IMR-90 (cell line): Measurements from ENCODE around the gene SLC25A22. TPM values are rescaled to one million over a fixed set of nuclear protein-coding genes. Genes with fewer than 3 reads are reported as not detected.

Experiments used
- ATAC-seq: fragments of 200-7000 bp; cut with Tn5 transposase; 2 replicates; pipeline ENCODE4 v1.9.1; 2020; ENCODE audit warnings: low read depth, mild to moderate bottlenecking, moderate library complexity
- BruUV-seq: library from RNA; stranded (reverse); fragments of 400-500 nt; replicated peaks from 2 replicates; lab custom pipeline; 2021; lab: Mats Ljungman, UMichigan
- CTCF ChIA-PET: fragments of 300-600 bp; formaldehyde crosslinking; extraction: SDS; loops from one replicate; lab custom pipeline; 2021; ENCODE audit warnings: antibody characterized with exemption; lab: Yijun Ruan, JAX
- POLR2A ChIA-PET: fragments of 300-600 bp; sonication (Branson Sonifier 250); formaldehyde crosslinking; loops from one replicate; lab custom pipeline; 2022; ENCODE audit warnings: antibody characterized with exemption; ENCODE audit not compliant: unreplicated experiment; lab: Charles Lee
- DNase-seq: peaks from one replicate; pipeline ENCODE4 v3.0.0; 2013
- H2AFZ ChIP-seq: replicated peaks from 2 replicates; pipeline ENCODE3; 2013; ENCODE audit warnings: low read length, mild to moderate bottlenecking; ENCODE audit not compliant: poor library complexity
- H2AK5ac ChIP-seq: 2 replicates; pipeline ENCODE4 v1.6.1; 2013; ENCODE audit warnings: low read depth, low read length, inconsistent platforms
- H2AK9ac ChIP-seq: replicated peaks from 2 replicates; pipeline ENCODE3; 2013; ENCODE audit warnings: mild to moderate bottlenecking, low read depth, low read length, moderate library complexity; ENCODE audit not compliant: poor library complexity
- H2BK120ac ChIP-seq: 2 replicates; pipeline ENCODE4 v1.6.1; 2013; ENCODE audit warnings: low read depth, low read length, inconsistent platforms
- H2BK15ac ChIP-seq: 3 replicates; pipeline ENCODE4 v1.6.1; 2013; ENCODE audit warnings: low read depth, low read length, inconsistent platforms
- H2BK20ac ChIP-seq: 2 replicates; pipeline ENCODE4 v1.6.1; 2013; ENCODE audit warnings: low read depth, mild to moderate bottlenecking, inconsistent platforms, low read length, moderate library complexity
- H2BK5ac ChIP-seq: 2 replicates; pipeline ENCODE4 v1.6.1; 2013; ENCODE audit warnings: mild to moderate bottlenecking, low read depth, low read length, inconsistent platforms; ENCODE audit not compliant: poor library complexity, severe bottlenecking
- H3K14ac ChIP-seq: replicated peaks from 2 replicates; pipeline ENCODE4 v1.6.1; 2013; ENCODE audit warnings: low read depth, low read length, inconsistent platforms
- H3K18ac ChIP-seq: 2 replicates; pipeline ENCODE4 v1.6.1; 2013; ENCODE audit warnings: low read depth, low read length, control low read depth
- H3K23ac ChIP-seq: 2 replicates; pipeline ENCODE4 v1.6.1; 2013; ENCODE audit warnings: low read depth, low read length, inconsistent platforms
- H3K27ac ChIP-seq: 2 replicates; pipeline ENCODE4 v1.5.1; 2013; ENCODE audit warnings: mild to moderate bottlenecking, control low read depth, low read length; ENCODE audit not compliant: insufficient read depth
- H3K27me3 ChIP-seq: 2 replicates; pipeline ENCODE4 v1.6.1; 2013; ENCODE audit warnings: low read length; ENCODE audit not compliant: control insufficient read depth, insufficient read depth
- H3K36me3 ChIP-seq: 2 replicates; pipeline ENCODE4 v1.6.1; 2013; ENCODE audit warnings: low read length, mixed read lengths; ENCODE audit not compliant: control insufficient read depth, insufficient read depth
- H3K4ac ChIP-seq: 2 replicates; pipeline ENCODE4 v1.6.1; 2013; ENCODE audit warnings: low read depth, low read length, inconsistent platforms
- H3K4me1 ChIP-seq: 2 replicates; pipeline ENCODE4 v1.6.1; 2013; ENCODE audit warnings: low read length, mixed read lengths; ENCODE audit not compliant: control insufficient read depth, insufficient read depth
- H3K4me2 ChIP-seq: 2 replicates; pipeline ENCODE4 v1.6.1; 2013; ENCODE audit warnings: low read depth, mild to moderate bottlenecking, control low read depth, low read length, moderate library complexity
- H3K4me3 ChIP-seq: 2 replicates; pipeline ENCODE4 v1.5.1; 2013; ENCODE audit warnings: low read depth, mild to moderate bottlenecking, control low read depth, low read length, moderate library complexity; ENCODE audit not compliant: insufficient read depth
- H3K56ac ChIP-seq: 2 replicates; pipeline ENCODE4 v1.6.1; 2013; ENCODE audit warnings: low read length, inconsistent platforms; ENCODE audit not compliant: insufficient read depth; ENCODE audit errors: extremely low read depth
- H3K79me1 ChIP-seq, 2 experiments: 2 replicates each; pipeline ENCODE4 v1.6.1; 2013; ENCODE audit warnings: low read length in 2 of 2, inconsistent platforms in 1 of 2, low read depth in 1 of 2
- H3K9ac ChIP-seq: 2 replicates; pipeline ENCODE4 v1.6.1; 2013; ENCODE audit warnings: low read depth, low read length, control low read depth
- H3K9me1 ChIP-seq: 2 replicates; pipeline ENCODE4 v1.6.1; 2013; ENCODE audit warnings: low read length, inconsistent platforms; ENCODE audit not compliant: insufficient read depth
- H3K9me3 ChIP-seq: 2 replicates; pipeline ENCODE4 v1.6.1; 2013; ENCODE audit warnings: low read length; ENCODE audit not compliant: control insufficient read depth, insufficient read depth
- H4K20me1 ChIP-seq: 2 replicates; pipeline ENCODE4 v1.6.1; 2013; ENCODE audit warnings: low read length, inconsistent platforms; ENCODE audit not compliant: insufficient read depth
- H4K5ac ChIP-seq: 2 replicates; pipeline ENCODE4 v1.6.1; 2013; ENCODE audit warnings: mild to moderate bottlenecking, low read depth, low read length, control low read depth
- H4K8ac ChIP-seq, 2 experiments: 2 replicates each; pipeline ENCODE4 v1.6.1; 2013; ENCODE audit warnings: low read depth in 2 of 2, low read length in 2 of 2, control low read depth in 1 of 2, inconsistent platforms in 1 of 2
- H4K91ac ChIP-seq: 2 replicates; pipeline ENCODE4 v1.6.1; 2013; ENCODE audit warnings: low read depth, low read length, inconsistent platforms; ENCODE audit not compliant: insufficient read depth
- BHLHE40 ChIP-seq: fragments of 150-350 bp; IDR thresholded peaks from 2 replicates; pipeline ENCODE4 v1.6.1; 2016; ENCODE audit warnings: mild to moderate bottlenecking, low read depth, low read length
- CEBPB ChIP-seq: IDR thresholded peaks from 2 replicates; pipeline ENCODE4 v1.6.1; 2012; ENCODE audit warnings: low read depth, low read length, improper control_type of control experiment
- CHD1 ChIP-seq: IDR thresholded peaks from 2 replicates; pipeline ENCODE4 v1.6.1; 2012; ENCODE audit warnings: low read depth, low read length, improper control_type of control experiment
- CTCF ChIP-seq: conservative IDR thresholded peaks from 2 replicates; pipeline ENCODE4 v1.5.1; 2012; ENCODE audit warnings: mild to moderate bottlenecking, low read depth, low read length, improper control_type of control experiment
- ELK1 ChIP-seq: fragments of 150-350 bp; IDR thresholded peaks from 2 replicates; pipeline ENCODE4 v1.6.1; 2016; ENCODE audit warnings: low read depth, mild to moderate bottlenecking, low read length, moderate library complexity, borderline replicate concordance
- FOS ChIP-seq: fragments of 150-350 bp; IDR thresholded peaks from 2 replicates; pipeline ENCODE4 v1.6.1; 2016; ENCODE audit warnings: low read depth, low read length
- MAZ ChIP-seq: IDR thresholded peaks from 2 replicates; pipeline ENCODE4 v1.6.1; 2012; ENCODE audit warnings: low read depth, mild to moderate bottlenecking, low read length, improper control_type of control experiment, moderate library complexity, borderline replicate concordance
- MXI1 ChIP-seq: IDR thresholded peaks from 2 replicates; pipeline ENCODE4 v1.6.1; 2012; ENCODE audit warnings: low read depth, mild to moderate bottlenecking, low read length, moderate library complexity, borderline replicate concordance
- NFE2L2 ChIP-seq: fragments of 150-350 bp; IDR thresholded peaks from 2 replicates; pipeline ENCODE4 v1.6.1; 2016; ENCODE audit warnings: low read depth, mild to moderate bottlenecking, low read length
- POLR2A ChIP-seq: IDR thresholded peaks from 2 replicates; pipeline ENCODE4 v1.6.1; 2012; ENCODE audit warnings: mild to moderate bottlenecking, low read depth, low read length
- RAD21 ChIP-seq: IDR thresholded peaks from 2 replicates; pipeline ENCODE4 v1.6.1; 2012; ENCODE audit warnings: low read length, improper control_type of control experiment
- RFX5 ChIP-seq: IDR thresholded peaks from 2 replicates; pipeline ENCODE4 v1.8.0; 2012; ENCODE audit warnings: low read depth, mild to moderate bottlenecking, low read length, moderate library complexity
- USF2 ChIP-seq: fragments of 150-350 bp; IDR thresholded peaks from 2 replicates; pipeline ENCODE4 v1.6.1; 2017; ENCODE audit warnings: mild to moderate bottlenecking, antibody characterized with exemption, low read length, low read depth
- WGBS, 2 experiments: methylation state at CpG; one replicate each; pipeline versions ENCODE4 v1.1.5 to v1.1.7; 2013; ENCODE audit warnings: missing lambda C conversion rate in 2 of 2; ENCODE audit not compliant: insufficient read length in 1 of 2; ENCODE audit errors: extremely low coverage in 2 of 2; 5-methylcytosine and 5-hydroxymethylcytosine counted together
- dilution Hi-C: fragments of 300-500 bp; cut with HindIII; formaldehyde crosslinking; loops from one replicate; pipeline ENCODE4 v1.14.3; 2018; ENCODE audit warnings: low sequenced_read_pairs; ENCODE audit not compliant: unreplicated experiment
- in situ Hi-C: fragments of 300-500 bp; cut with MboI; formaldehyde crosslinking; loops from 3 replicates; pipeline ENCODE4 v1.14.3; 2019; ENCODE audit warnings: low sequenced_read_pairs, inconsistent platforms, mixed read lengths
- intact Hi-C: fragments of 100-400 bp; cut with micrococcal nuclease; formaldehyde crosslinking; loops from 2 replicates; pipeline ENCODE4 v1.10.0; 2022
- polyA plus RNA-seq, 3 experiments: library from polyadenylated mRNA; depleted of rRNA; stranded (reverse); fragments of >200 nt; gene quantifications; 2 replicates each; pipeline ENCODE4 v1.2.3, GENCODE V29; 2012; ENCODE audit warnings: low replicate concordance in 1 of 3
- total RNA-seq: library from RNA; depleted of rRNA; stranded (reverse); fragments of >200 nt; gene quantifications from 2 replicates; pipeline ENCODE4 v1.2.3, GENCODE V29; 2012

SLC25A22 gene
- total and polyA plus RNA-seq, 2 of the 4 experiments (the other 2 are of a cell fraction): 8.2 to 41.3 TPM

DNA sequence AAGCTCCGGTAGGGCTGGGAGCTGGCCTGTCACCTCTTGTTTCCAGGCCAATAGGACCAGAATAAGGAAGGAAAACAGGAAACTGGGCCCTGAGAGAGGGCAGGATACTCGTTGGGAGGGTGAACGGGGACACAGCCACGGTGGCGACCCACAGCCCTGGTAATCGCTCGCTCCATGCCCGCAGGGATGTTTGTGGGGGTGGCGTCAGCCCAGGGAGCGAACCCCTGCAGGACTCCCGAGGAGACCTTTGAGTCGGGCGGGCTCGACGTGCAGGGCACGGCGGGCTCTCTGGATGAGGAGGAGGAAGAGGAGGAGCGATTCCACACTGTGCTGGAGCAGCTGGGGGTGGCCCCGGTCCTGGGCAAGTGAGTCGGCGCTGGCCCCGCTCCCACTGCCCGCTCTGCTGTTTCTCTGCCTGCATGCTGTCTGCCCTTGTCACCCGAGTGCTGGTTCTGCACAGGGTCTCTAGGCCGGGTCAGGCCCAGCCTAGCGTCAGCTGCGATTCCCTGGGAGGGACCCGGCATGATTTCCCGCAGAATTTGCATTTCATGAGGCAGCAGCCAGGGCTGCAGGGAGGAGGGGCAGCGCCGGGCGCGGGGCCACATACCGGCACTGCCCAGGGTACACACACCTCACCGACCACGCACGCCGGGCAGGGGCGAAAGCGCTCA, 31.2 kb upstream of the SLC25A22 start:
- H3K36me3 ChIP-seq: peaks cover 14% of the 10 kb centered on the region; the same call in 1 of the 2 replicates
- BruUV-seq: no TSS peak
- H4K20me1 ChIP-seq: peaks cover 33% of the 10 kb centered on the region
- peak overlapping the region; percentile 60 for H2AK9ac ChIP-seq
- no peak overlapping the region; the same call in 1 of the 2 replicates for H3K27ac ChIP-seq
- intact Hi-C loops (no loop called here), dilution Hi-C loops (no loop called here), in situ Hi-C loops (no loop called here)
- peak overlapping the region; percentile 18; the same call in 1 of the 2 replicates for H2BK120ac ChIP-seq
- peak overlapping the region; percentile 43 for H3K4ac ChIP-seq
- peak overlapping the region; percentile 56 for H2BK5ac ChIP-seq
- peak overlapping the region; percentile 51 for H3K4me2 ChIP-seq
- peaks cover 5 to 20% of the 10 kb centered on the region in 2 experiments for H3K79me1 ChIP-seq
- no peak overlapping the region for H3K56ac ChIP-seq
- no peak overlapping the region for H2BK20ac ChIP-seq
- ChIA-PET POLR2A (no interaction called here), CTCF (no interaction called here)
- peak overlapping the region; percentile 71 for H4K91ac ChIP-seq
- no peak for DNase-seq
- H3K9me1 ChIP-seq: peaks cover 7% of the 10 kb centered on the region; the same call in 1 of the 2 replicates
- H3K14ac ChIP-seq: 0 out of 2 replicates have a peak overlapping the region, but pooled peaks have one; percentile 39
- 0 out of 2 replicates have a peak overlapping the region, but pooled peaks have one; percentile 52 for H2AK5ac ChIP-seq
- no peak overlapping the region for H3K9ac ChIP-seq
- H2AFZ ChIP-seq: peak overlapping the region; percentile 90
- H3K23ac ChIP-seq: peak overlapping the region; percentile 34; the same call in 1 of the 2 replicates
- H3K4me1 ChIP-seq: peaks cover 28% of the 10 kb centered on the region
- WGBS, 2 experiments: 17% methylated on average over 27 of the region's 40 CpGs; no CpG with 5 or more reads in 1 of the 2 experiments
- H4K5ac ChIP-seq: no peak overlapping the region; the same call in 1 of the 2 replicates
- no peaks in the 10 kb centered on the region for H3K9me3 ChIP-seq
- ATAC-seq: 0 out of 2 replicates have a peak, but pooled peaks have one; percentile 2
- TF ChIP-seq MAZ (no peak), POLR2A (no peak), RFX5 (no peak), USF2 (no peak), FOS (no peak), BHLHE40 (no peak), CEBPB (no peak), RAD21 (no peak), CHD1 (no peak), NFE2L2 (no peak), CTCF (no peak), MXI1 (no peak), ELK1 (no peak)
- peaks cover 6% of the 10 kb centered on the region; the same call in 1 of the 2 replicates for H3K27me3 ChIP-seq
- H3K4me3 ChIP-seq: no peak overlapping the region
- peak overlapping the region; percentile 87 to 95; a peak in 3 of 4 replicates for H4K8ac ChIP-seq
- H3K18ac ChIP-seq: no peak overlapping the region
- no peak overlapping the region for H2BK15ac ChIP-seq
